GM12878 (cell line): ENCODE measurements around the gene MGAT1. TPM values are rescaled to one million over a fixed set of nuclear protein-coding genes. Genes with fewer than 3 reads are reported as not detected.

ENCODE experiments used
- E2F8 ChIP-seq: fragments of 450-650 bp; IDR thresholded peaks from 2 replicates; pipeline ENCODE4 v1.6.1; 2018; ENCODE audit warnings: mild to moderate bottlenecking, low read depth, moderate library complexity; ENCODE audit not compliant: partially characterized antibody
- EED ChIP-seq: sonication (generic); IDR thresholded peaks from 2 replicates; pipeline ENCODE4 v1.6.1; 2016; ENCODE audit warnings: antibody characterized with exemption, low read depth
- IKZF2 ChIP-seq, 2 experiments: fragments of 450-650 bp; IDR thresholded peaks; 2 replicates each; pipeline ENCODE4 v1.6.1; 2017; ENCODE audit warnings: mild to moderate bottlenecking in 2 of 2, moderate library complexity in 2 of 2
- MYC ChIP-seq: IDR thresholded peaks from 2 replicates; pipeline ENCODE4 v1.6.1; 2011; ENCODE audit warnings: mild to moderate bottlenecking, low read length, moderate library complexity, inconsistent platforms; ENCODE audit not compliant: insufficient read depth, insufficient replicate concordance, insufficient read length, severe bottlenecking
- NKRF ChIP-seq: fragments of 450-650 bp; conservative IDR thresholded peaks from 2 replicates; pipeline ENCODE4 v1.6.1; 2017; ENCODE audit warnings: mild to moderate bottlenecking, moderate library complexity
- NR2F1 ChIP-seq: fragments of 450-650 bp; conservative IDR thresholded peaks from 2 replicates; pipeline ENCODE4 v1.6.1; 2017; ENCODE audit warnings: mild to moderate bottlenecking
- PRDM15 ChIP-seq: fragments of 450-650 bp; formaldehyde crosslinking; IDR thresholded peaks from 2 replicates; pipeline ENCODE4 v1.4.0; 2020; ENCODE audit warnings: mild to moderate bottlenecking, moderate library complexity
- RCOR1 ChIP-seq: conservative IDR thresholded peaks from 2 replicates; pipeline ENCODE4 v1.6.1; 2012; ENCODE audit warnings: low read depth, low read length, improper control_type of control experiment
- SP1 ChIP-seq: IDR thresholded peaks from one replicate; pipeline ENCODE4 v1.6.1; 2011; ENCODE audit warnings: low read depth, low read length
- ZSCAN29 ChIP-seq: fragments of 450-650 bp; IDR thresholded peaks from 2 replicates; pipeline ENCODE4 v1.6.1; 2017; ENCODE audit warnings: mild to moderate bottlenecking, moderate library complexity
- polyA plus RNA-seq, 11 experiments: library from polyadenylated mRNA; depleted of rRNA in 4 of 11; unstranded in 6 of 11; stranded (reverse) in 5 of 11; fragments of >200 nt; fragmentation: Nextera tagmentation in 4 of 11; fragmentation: Illumina TruSeq in 1 of 11; extraction: Ambion mirVana in 4 of 11; extraction: Trizol in 1 of 11; gene quantifications; 1 replicate in 1 of 11; 2 replicates in 10 of 11; pipeline versions ENCODE4 v1.2.1 to v1.2.3, GENCODE V29; 2011 to 2016; ENCODE audit warnings: inconsistent platforms in 2 of 11, missing spikeins in 2 of 11, low read depth in 1 of 11
- total RNA-seq, 4 experiments: library from RNA; depleted of rRNA in 3 of 4; stranded (reverse); fragments of >200 nt in 3 of 4; fragmentation: Illumina TruSeq in 1 of 4; extraction: Trizol in 1 of 4; gene quantifications; 2 replicates each; pipeline versions ENCODE4 v1.2.1 to v1.2.3, GENCODE V29; 2013 to 2021

The MGAT1 gene
- total and polyA plus RNA-seq, 10 of the 15 experiments (the other 5 are each of a cell fraction or from before 2014, with no cell fraction given): 3.1 to 88.4 (median 62.7) TPM

- no peak for TF ChIP-seq NKRF
- TF ChIP-seq ZSCAN29: no peak
- no peak for TF ChIP-seq PRDM15 (CRISPR knock-in tag)
- no peak for TF ChIP-seq E2F8
- no peak for TF ChIP-seq MYC
- TF ChIP-seq NR2F1: peak; percentile 84
- TF ChIP-seq IKZF2 (IDR thresholded peaks at IDR 0.05): peak; percentile 33 to 59; a peak in 2 of 4 replicates
- TF ChIP-seq SP1: no peak
- TF ChIP-seq RCOR1: no peak
- peak; percentile 38; the same call in 1 of the 2 replicates for TF ChIP-seq EED
Measured at GRCh38 chr5:180817893-180818674, 15.5 kb upstream of the MGAT1 start (continued).
